GM18508 (cell line): ENCODE measurements around the gene NKX3-2.

Experiments used
- ATAC-seq: cut with Tn5 transposase; IDR thresholded peaks from one replicate; pipeline ENCODE4 v1.9.1; 2021; ENCODE audit warnings: moderate number of reproducible peaks; ENCODE audit not compliant: insufficient read depth, unreplicated experiment

Gene NKX3-2

DNA sequence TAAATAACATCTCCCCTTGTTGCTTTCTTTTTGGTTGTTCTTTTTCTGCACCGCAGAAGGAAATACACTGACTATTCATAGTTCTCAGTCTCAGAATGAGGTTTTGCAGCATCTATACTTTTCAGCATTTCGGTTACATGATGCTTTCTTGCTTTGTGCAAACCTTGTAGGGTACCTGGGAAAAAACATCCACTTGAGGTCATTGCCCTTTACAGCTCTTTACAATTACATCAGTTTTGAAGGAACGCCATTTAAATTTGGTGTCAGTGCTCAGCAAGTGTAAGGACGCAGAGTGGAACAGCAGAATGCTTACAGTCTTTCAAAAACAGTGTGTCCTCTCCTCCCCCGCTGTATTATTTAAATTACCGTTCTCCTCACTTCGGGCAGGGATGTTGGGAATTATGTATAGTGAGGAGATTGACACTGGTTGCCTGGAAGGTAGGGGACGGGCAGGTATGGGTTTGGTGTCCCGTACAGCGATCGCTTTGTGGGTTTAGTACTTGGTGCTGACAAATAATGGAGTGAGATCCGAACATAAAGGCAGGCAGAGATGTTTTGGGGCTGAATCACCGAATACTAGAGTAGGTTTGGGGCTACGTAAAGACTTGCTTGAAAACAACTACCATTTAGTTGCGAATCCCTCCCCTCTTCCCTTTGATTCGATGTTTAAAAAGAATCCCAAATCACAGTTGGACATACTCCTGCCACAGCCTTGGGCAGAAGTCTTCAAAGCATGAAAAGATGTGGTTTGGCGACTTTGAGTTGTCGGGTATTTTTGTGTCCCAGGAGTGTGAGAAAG, 2.0 kb upstream of the NKX3-2 start:
- ATAC-seq = no peak

DNA sequence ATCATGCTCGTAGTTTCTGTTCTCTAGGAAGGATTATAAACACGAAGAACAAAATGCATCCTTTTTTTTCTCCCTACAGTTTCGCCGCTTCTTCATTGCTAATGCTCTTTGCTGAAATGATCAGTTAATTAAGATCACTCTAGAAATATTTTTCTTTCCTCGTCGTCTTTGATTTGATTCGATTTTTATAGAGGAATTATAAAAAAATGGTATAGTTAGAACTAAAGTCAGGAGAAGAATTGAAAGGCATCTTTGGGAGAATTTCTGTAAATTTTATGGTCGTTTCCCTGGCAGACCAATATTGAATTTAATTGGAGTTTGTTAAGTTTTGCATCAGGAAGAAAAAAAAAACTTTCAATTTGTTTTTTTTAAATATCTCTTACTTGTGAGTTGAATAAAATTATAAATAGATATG, 1.1 kb upstream of the NKX3-2 start:
- no peak for ATAC-seq

DNA sequence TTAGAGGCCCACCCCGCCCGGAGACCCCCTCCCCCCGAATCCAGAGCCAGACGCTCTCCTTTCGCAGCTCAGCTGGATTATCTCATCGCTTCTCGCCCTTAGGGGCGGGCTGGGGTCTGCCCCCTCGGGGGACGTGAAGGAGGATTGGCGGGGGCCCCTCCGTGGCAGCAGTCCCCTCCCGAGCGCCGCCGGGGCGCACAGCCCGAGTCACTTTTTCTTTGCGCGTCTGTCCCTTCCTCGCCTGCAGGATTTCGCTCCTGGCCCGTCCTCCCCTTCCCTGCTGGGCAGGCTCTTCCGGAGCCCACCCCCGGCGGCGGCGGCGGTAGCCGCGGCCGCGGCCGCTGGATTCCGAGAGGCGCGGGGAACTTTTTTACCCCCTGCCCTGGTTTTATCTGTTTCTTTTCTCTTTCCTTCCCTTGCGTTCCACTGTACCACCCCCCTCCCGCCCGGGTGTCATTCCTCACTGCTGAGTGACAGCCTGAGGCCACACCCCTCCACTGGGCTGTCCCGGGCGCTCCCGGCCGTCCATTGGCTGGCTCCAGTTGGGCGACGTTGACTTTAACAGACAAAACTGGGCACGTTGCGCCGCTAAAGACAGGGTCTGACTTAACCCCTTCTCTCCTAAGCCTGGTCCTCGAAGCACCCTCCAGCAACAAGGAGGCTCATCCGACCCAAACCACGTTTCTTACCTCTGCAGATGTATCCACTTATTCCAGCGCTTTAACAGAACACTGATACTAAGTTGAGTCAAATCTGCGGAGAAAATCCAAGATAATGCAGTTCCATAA, 492 bp upstream of the NKX3-2 start:
- ATAC-seq = no peak

DNA sequence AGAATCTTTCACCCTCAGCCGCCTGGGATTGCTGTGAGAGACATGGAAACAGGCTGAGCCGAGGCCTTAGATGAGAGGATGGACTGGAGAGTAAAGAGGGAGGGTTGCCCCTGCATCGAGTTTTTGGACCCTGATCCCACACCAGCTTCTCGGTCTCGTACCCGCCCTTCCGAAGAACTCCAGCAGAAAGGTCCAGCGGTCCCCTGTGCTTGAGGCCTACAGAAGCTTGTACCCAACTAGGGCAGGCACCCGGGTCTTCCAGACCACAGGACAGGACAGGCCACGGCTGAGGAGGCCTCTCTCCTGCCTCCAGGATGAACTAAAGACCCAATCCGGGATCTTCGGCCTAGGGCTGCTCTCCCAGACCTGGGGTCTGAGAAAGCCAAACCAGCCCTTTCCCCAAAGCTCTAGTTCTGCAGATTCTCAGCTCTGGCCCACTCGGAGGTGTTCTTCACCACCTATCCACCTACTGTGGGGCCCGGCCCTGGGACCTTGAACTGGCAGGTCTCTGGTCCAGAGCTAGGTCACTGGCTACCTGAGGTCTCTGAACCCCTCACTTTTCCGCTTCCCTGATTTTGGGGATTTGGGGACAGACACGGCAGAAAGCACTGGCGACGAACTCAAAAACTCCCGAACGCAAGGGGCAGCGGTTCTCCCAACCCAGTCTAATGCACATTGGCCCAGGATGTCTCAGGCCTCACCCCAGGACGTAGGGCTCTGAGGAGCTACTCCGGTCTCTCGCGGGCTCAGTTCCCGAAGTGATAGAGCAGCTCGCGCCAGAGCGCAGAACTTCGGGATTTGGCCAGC, 1.1 kb downstream of the NKX3-2 start:
- ATAC-seq = no peak

DNA sequence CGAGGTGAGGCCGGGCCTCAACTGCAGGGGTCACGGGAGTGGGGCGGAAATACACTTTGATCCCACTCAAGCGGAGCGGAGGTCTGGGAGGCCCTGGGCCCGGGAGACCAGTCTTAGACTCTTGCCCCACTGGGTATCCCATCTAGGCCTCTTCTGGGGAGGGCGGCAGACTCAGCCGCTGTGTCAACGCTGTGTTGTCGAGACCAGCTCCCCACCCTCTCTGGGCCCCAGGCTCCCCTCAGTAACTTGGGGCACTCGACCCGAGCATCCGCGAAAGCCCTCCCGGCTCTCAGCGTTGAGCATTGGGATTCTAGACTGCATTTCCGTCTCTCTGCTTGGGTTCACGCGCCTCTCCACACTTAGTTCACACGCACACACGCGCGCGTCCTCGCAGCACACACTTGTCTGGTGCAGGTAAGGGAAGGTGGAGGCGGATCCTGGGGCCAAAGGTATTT, 1.7 kb downstream of the NKX3-2 start:
- ATAC-seq = no peak

DNA sequence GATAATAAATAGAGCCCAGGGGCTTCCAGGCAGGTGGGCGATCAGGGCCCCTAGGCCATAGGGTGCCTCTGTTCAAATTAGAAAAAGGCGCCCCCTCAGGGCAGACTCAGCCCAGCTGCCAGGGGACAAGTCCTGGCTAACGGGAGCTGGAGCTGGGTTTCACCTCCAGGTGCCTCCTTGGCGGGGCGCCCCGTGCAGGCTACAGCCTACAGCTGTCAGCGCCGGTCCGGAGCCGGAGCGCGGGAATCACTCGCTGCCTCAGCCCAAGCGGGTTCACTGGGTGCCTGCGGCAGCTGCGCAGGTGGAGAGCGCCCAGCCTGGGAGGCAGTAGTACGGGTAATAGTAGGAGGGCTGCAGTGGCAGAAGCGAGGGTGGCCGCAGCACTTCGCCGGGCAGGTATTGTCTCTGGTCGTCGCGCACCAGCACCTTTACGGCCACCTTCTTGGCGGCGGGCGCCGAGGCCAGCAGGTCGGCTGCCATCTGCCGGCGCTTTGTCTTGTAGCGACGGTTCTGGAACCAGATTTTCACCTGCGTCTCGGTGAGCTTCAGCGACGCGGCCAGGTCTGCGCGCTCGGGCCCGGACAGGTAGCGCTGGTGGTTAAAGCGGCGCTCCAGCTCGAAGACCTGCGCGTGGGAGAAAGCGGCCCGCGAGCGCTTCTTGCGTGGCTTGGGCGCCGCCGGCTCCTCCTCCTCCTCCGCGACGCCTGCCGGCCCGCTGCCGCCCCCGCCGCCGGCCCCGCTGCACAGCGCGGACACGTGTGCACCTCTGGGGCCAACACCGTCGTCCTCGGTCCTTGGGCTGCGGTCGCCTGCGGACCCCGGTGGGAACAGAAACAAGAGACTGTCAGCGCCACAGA, 2.4 kb downstream of the NKX3-2 start:
- ATAC-seq = no peak

DNA sequence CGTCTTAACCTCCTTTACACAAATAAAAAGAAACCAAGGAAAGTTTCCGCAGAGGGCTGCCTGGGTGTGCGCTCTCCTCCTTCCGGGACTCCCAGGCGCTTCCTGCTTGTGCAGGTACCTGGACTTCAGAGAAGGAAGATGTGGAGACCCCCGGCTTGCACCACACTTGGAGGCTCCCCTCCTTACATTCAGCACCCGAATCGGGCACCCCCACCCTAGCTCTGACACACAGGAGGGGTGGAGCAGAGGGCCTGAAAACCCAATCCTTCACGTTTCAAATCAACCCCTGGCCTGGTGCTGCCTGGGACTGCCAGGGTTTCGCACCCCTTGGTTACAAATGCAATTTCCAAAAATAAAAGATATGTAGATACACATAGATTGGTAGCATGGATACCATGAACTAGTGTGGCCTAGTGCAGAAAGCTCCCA, 3.1 kb downstream of the NKX3-2 start:
- no peak for ATAC-seq

DNA sequence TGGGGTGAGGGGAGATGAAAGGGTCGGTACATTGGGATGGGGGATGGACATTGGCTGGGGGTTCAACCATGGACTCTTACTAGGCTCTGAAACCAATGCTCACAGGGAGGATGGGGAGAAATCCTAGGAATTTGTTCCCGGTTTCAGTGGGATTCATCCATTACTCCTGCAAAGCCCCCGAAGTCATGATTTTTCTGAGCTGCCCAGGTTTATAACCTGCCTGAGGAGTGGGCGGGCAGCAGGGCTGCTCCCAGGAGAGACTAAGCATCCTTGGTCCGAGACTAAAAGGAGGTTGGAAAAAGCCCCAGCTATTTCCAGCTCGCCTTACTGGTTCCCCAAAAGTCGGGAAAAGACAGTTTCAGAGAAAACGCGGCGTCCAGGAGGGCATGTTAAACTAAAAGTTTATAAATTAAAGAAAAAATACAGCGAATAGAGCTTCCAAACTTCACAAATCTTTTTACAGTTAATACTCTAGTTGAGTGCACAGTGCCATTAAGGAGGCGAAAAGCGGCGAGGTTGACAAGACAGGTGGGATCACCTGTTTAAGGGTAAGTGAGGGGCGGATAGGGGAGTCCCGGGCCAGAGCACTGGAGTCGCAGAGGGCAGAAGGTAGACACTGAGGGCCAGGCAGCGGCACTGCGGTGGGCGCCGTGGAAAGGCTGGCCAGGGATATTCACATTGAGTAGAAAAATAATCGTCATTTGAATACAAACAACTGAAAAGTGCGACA, 3.7 kb downstream of the NKX3-2 start:
- no peak for ATAC-seq

DNA sequence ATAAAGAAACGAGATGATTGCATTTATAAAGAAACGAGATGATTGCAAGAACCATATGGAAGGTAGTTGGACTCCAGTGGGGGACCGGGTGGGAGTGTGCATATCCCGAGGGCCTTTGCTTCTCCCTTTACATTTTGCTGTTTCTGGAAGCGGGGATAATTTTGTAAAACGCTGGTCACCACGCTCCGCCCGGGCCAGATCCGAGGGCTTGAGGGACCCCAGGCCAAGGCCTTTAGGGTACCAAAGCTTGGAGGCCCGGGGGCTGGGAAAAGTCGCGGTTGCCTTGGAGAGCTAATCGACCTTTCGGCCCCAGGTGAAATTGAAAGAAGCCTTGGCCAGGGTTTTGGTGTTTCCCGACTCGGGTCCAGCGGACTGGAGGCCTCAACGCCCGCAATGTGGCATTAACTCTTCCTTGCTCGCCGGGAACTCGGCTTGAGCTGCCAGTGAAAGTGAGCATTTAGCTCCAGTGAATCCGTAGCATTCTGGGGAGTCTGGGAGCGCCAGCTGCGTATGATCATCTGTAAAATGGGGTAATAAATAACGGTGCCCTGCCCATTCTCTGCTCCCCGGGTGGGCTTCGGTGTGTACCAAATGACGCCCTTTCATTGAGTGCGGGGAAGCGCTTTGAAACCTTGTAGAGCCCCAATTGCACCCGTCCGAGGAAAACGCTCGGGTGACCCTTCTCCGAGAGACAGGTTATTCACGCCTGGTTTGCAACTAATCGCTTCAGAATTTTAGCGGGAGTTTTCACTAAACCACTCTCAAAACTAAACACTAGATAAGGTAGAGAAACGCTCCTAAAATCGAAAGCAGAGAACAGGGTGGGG, 4.5 kb downstream of the NKX3-2 start:
- no peak for ATAC-seq

DNA sequence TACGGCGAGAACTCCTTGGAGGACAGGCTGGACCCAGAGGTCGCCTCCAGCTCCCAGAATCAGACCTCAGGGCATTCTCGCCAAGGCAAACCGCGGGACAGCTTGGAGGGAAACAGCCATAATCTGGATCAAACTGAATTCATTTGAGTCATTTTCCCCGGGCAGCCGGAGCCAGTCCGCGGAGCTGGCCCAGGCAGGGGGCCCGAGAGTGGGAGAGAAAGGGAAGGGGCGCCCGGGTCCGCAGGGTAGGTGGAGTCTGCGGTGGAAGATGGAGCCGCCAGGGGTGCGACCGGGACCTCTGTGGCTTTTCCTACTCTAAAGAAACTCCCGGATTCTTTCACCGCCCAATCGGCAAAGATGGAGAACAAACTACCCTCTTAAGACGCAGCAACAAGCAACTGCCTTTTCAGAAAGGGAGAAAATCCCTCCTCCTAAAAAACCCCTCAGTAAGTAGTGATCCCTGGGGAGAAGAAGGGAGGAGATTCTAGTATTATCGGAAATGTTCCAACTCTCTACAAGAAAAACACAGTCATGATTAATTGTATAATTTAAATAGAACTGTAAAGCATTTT, 5.2 kb downstream of the NKX3-2 start:
- ATAC-seq = no peak

DNA sequence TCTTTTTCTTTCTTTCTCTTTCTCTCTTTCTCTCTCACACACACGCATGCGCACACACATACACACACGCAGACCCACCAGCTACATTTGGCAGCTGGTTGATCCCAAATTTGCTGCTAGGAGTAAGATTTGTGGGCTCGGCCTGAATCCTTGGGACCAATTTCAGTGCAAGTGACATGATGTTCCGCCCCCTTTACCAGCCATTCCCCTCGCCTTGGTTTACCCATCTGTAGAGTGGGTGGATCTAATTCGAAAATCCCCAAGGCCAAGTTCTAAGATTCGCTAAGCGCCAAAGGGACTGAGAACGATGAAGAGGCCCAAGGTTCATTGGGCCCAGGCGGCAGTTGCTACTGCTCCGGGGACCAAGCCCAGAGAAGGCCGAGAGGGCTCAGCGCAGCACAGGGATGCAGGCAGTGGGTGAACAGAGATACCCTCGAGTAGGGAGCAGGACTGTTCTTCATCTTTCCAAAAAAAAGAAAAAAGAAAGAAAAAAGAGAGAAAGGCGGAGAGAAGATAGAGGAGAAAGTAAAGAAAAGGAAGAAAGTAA, 5.8 kb downstream of the NKX3-2 start:
- no peak for ATAC-seq

DNA sequence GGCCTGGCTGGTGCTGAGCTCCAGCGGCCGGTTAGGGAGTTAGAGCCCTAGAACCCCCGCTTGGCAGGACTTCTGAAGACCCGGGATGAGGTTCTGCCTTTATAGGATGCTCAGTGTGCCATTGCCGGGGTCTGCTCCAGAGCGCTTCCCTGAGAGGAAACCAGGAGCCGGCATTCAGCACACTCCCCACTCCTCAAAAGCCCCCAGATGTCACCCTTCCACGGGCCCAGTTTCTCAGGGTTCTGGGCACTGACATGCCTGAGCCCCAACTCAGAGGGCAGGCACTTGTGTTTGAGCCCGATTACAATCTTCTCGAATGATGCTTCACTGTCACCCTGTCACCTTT, 6.5 kb downstream of the NKX3-2 start:
- ATAC-seq = no peak

DNA sequence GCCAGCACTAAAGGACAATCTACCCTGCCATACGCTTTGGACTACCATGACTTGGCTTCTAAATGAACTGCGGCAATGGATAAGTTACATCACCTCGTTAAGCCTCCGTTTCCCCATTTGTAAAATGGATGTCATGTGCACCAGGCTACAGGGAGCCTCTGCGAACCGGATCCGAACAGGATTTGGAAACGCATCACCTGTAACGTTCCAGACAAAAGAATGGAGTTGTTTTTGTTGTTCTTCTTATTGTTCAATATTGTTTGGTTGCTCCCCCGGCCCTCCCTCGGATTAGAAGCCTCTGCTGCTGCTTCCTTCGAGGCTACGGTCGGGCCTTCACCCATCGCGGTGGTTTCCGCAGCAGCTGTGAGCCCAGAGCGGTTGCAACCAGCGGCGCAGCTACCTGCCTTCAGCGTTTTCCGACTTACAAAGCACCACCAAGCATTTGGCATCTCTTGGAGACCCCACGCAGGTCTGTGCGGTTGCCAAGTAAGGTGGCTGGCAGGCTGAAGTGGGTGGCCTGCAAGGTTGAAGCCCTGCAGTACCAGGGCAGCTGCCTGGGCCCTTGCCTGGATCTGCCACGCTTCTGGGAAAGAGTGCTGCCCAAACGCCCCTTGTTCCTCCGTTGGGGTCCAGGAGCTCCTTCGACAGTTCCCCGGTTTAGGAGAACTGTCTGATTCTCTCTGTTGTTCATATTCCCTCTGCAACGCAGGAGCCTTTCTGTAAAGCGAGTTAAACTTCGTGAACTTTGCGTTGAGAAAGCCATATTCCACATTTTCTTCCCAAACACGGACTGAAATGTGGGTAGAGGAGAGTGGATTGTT, 7.1 kb downstream of the NKX3-2 start:
- ATAC-seq = no peak

DNA sequence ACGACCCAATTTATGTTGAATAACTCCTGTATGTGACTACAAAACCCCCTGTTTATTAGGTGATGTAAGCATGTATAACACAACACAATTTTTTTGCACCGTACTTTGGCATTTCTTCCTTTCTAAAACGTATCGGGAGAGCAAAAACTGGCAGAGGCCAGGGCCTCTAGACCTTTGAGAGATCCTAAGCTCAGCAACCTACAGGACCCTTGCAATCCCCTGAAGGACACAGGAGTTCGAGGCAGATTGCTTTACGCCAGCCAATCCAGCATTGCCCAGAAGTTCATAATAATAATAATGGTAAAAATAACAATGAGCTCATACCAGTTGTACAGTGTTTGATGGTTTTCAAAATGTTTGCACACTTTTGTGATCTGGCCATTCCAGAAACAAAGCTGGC, 7.7 kb downstream of the NKX3-2 start:
- no peak for ATAC-seq

DNA sequence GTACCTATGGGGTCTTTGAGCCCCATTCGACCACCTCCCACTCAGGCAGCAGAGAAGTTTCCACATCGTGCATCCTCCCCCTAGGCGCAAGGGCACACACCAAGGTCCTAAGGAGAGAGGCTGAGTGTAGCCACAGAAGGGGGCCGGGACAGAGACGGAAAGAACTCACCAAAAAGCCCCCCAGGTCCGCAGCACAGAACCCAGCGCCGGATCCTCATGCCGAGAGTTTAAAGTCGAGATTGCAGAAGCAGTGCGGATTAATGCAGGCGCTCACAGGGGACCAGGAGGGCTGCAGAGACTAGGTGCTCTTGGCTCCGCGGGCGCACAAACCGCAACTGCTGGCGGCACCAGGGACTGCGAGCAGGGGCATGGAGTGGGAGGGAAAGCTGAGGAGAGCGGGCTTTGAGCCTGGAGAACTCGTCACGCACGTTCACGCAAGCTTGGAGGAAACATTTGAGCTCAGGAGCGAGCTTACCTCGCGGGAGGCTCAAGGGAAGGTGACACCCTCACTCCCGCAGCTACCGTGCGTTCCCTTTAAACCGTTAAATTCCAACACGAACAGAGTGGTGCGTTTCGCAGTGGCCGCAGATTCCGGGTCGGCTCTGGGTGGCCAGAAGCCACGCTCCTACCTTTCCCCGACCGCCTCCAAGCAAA, 8.5 kb downstream of the NKX3-2 start:
- no peak for ATAC-seq

DNA sequence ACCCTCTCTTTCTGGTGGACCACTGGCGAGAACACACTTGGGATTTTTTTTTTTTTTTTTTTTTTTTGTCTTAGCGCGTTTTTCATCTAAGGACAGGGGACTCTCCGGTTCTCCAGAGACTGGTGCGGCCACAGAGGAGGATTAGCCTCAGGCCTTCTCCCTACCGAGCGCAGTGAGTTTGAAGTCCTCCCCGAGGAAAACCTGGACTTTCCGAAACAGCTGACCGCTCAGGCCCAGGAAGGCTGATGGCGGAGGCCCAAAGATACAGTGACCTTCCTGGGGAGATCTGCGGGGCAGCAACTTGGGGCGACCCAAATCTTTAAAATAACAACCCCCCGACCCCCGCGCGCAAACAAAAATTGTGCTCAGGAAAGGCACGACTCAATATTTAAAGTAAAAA, 9.2 kb downstream of the NKX3-2 start:
- ATAC-seq = no peak
